ENCODE results near the gene RCC1. TPM values are rescaled to one million over a fixed set of nuclear protein-coding genes. Genes with fewer than 3 reads are reported as not detected.
A peak's percentile ranks its signal among the peaks of the same experiment; 100 is the strongest.
"Not testable (repeated sequence)": the region's sequence is repeated elsewhere in the genome, so short reads cannot be mapped to it uniquely, and the experiment has no call there.

Gene RCC1
- total and polyA plus RNA-seq, 2 donors (not counting 3 experiments of a cell fraction or from before 2014, with no cell fraction given), result 37.1 to 77.7 TPM

DNA sequence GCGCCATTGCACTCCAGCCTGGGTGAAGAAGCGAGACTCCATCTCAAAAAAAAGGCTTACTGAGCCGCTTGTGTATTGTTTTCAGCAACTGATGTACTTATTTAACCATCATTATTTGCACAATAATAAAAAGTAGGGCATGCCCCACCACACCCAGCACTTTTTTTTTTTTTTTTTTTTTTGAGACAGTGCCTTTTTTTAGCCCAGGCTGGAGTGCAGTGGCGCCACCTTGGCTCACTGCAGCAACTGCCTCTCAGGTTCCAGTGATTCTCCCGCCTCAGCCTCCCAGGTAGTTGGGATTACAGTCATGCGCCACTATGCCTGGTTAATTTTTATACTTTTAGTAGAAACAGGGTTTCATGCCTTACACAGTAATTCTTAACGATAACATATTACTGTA, 34.8 kb downstream of the RCC1 start:
- Histone ChIP-seq H3K4me1 (ENCODE audit: control insufficient read depth, extremely low read depth, insufficient read depth, low read length) (no peaks in the 10 kb centered on the region), H3K4me3 (replicated peaks in 1 of 3; ENCODE audit: insufficient read depth in 1 of 3, low read depth in 1 of 3, low read length in 3 of 3) (no peak overlapping the region), H3K36me3 (ENCODE audit: control insufficient read depth in 2 of 2, extremely low read depth in 1 of 2, insufficient read depth in 2 of 2, low read length in 2 of 2) (peaks cover 13 to 14% of the 10 kb centered on the region in 2 experiments), H3K9ac (replicated peaks; ENCODE audit: extremely low read depth, insufficient read depth, low read length) (no peak overlapping the region), H2AFZ (ENCODE audit: low read depth, low read length) (no peak overlapping the region), H3K79me2 (ENCODE audit: control insufficient read depth, insufficient read depth, low read length) (no peaks in the 10 kb centered on the region), H3K9me1 (replicated peaks; ENCODE audit: control insufficient read depth, extremely low read depth, insufficient read depth, low read length) (no peaks in the 10 kb centered on the region), H3K27ac (ENCODE audit: insufficient read depth, low read depth, low read length) (no peak overlapping the region), H3K27me3 (ENCODE audit: control insufficient read depth in 2 of 2, insufficient read depth in 2 of 2, low read length in 2 of 2) (no peaks in the 10 kb centered on the region), H3K4me2 (ENCODE audit: insufficient read depth, low read length) (no peak overlapping the region), H4K20me1 (replicated peaks; ENCODE audit: control insufficient read depth, extremely low read depth, insufficient read depth, low read length) (no peaks in the 10 kb centered on the region), H3K9me3 (replicated peaks; ENCODE audit: control insufficient read depth, insufficient read depth, low read length) (no peaks in the 10 kb centered on the region)
- ChIA-PET CTCF (interaction anchor here (1.1 kb wide), 1 partner anchor 10 kb away, joined by 3 read pairs; no protein-coding TSS in a partner anchor), POLR2A (no interaction called here)
- DNase-seq (ENCODE audit: low read depth, low spot score) (no peak), FAIRE-seq (no peak)
- TF ChIP-seq, protein P1, sequence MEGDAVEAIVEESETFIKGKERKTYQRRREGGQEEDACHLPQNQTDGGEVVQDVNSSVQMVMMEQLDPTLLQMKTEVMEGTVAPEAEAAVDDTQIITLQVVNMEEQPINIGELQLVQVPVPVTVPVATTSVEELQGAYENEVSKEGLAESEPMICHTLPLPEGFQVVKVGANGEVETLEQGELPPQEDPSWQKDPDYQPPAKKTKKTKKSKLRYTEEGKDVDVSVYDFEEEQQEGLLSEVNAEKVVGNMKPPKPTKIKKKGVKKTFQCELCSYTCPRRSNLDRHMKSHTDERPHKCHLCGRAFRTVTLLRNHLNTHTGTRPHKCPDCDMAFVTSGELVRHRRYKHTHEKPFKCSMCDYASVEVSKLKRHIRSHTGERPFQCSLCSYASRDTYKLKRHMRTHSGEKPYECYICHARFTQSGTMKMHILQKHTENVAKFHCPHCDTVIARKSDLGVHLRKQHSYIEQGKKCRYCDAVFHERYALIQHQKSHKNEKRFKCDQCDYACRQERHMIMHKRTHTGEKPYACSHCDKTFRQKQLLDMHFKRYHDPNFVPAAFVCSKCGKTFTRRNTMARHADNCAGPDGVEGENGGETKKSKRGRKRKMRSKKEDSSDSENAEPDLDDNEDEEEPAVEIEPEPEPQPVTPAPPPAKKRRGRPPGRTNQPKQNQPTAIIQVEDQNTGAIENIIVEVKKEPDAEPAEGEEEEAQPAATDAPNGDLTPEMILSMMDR (IDR thresholded peaks at IDR 0.05; ENCODE audit: extremely low read depth in 1 of 2, insufficient read depth in 1 of 2, low read depth in 1 of 2, low read length in 2 of 2), result peak in 1 of 2 donors; percentile 14
- TF ChIP-seq GATA2 (IDR thresholded peaks at IDR 0.05; ENCODE audit: insufficient read depth, insufficient read length, low read depth, low read length), result no peak
- no TSS peak for BruUV-seq (replicated peaks)
- dilution Hi-C loops (cut with MboI; ENCODE audit: extremely low pct_ligation_motif_present, low sequenced_read_pairs) (no loop called here), intact Hi-C loops (cut with micrococcal nuclease) (no loop called here)

- H3K9me3 ChIP-seq (replicated peaks; ENCODE audit: control insufficient read depth, insufficient read depth, low read length); dilution Hi-C loops (cut with MboI; ENCODE audit: extremely low pct_ligation_motif_present, low sequenced_read_pairs); H3K36me3 ChIP-seq (ENCODE audit: control insufficient read depth in 2 of 2, extremely low read depth in 1 of 2, insufficient read depth in 2 of 2, low read length in 2 of 2); H3K27ac ChIP-seq (ENCODE audit: insufficient read depth, low read depth, low read length); H3K4me1 ChIP-seq (ENCODE audit: control insufficient read depth, extremely low read depth, insufficient read depth, low read length); intact Hi-C loops (cut with micrococcal nuclease); BruUV-seq (replicated peaks); H3K4me3 ChIP-seq (replicated peaks in 1 of 3; ENCODE audit: insufficient read depth in 1 of 3, low read depth in 1 of 3, low read length in 3 of 3); H3K79me2 ChIP-seq (ENCODE audit: control insufficient read depth, insufficient read depth, low read length); H3K4me2 ChIP-seq (ENCODE audit: insufficient read depth, low read length); H3K9ac ChIP-seq (replicated peaks; ENCODE audit: extremely low read depth, insufficient read depth, low read length); POLR2A ChIA-PET; FAIRE-seq; H2AFZ ChIP-seq (ENCODE audit: low read depth, low read length); H4K20me1 ChIP-seq (replicated peaks; ENCODE audit: control insufficient read depth, extremely low read depth, insufficient read depth, low read length); H3K27me3 ChIP-seq (ENCODE audit: control insufficient read depth in 2 of 2, insufficient read depth in 2 of 2, low read length in 2 of 2); DNase-seq (ENCODE audit: low read depth, low spot score); H3K9me1 ChIP-seq (replicated peaks; ENCODE audit: control insufficient read depth, extremely low read depth, insufficient read depth, low read length): not testable (repeated sequence)
- CTCF ChIA-PET, result interaction anchor here (1.1 to 1.2 kb wide), 3 partner anchors 13 to 182 kb away, joined by 3 to 4 read pairs (median 3); no protein-coding TSS in a partner anchor
These were observed 35.7 kb downstream of the RCC1 start for GRCh38 chr1:28541414-28542015.

All from endothelial cell of umbilical vein (primary cell).